MM.1S (cell line): ENCODE data around the gene NSUN6.

Experiments
- DNase-seq: peaks from one replicate; pipeline ENCODE4 v3.0.0-alpha.2; 2015
- H2AFZ ChIP-seq: fragments of 300-600 bp; sonication (generic); 2 replicates; pipeline ENCODE4 v1.6.0; 2016; ENCODE audit warnings: antibody characterized with exemption, low read length
- H3F3A ChIP-seq: fragments of 300-600 bp; sonication (generic); 2 replicates; pipeline ENCODE4 v1.6.1; 2016; ENCODE audit warnings: mild to moderate bottlenecking, antibody characterized with exemption, low read length, moderate library complexity, mixed read lengths; ENCODE audit not compliant: insufficient read depth
- H3K27ac ChIP-seq: fragments of 300-600 bp; sonication (generic); 2 replicates; pipeline ENCODE4 v1.5.1; 2016; ENCODE audit warnings: mild to moderate bottlenecking, low read length
- H3K27me3 ChIP-seq: fragments of 300-600 bp; sonication (generic); replicated peaks from 2 replicates; pipeline ENCODE4 v1.6.0; 2016; ENCODE audit warnings: low read length; ENCODE audit not compliant: insufficient read depth
- H3K36me3 ChIP-seq: fragments of 300-600 bp; sonication (generic); replicated peaks from 2 replicates; pipeline ENCODE4 v1.6.1; 2016; ENCODE audit warnings: mild to moderate bottlenecking, low read length, mixed read lengths; ENCODE audit not compliant: insufficient read depth
- H3K4me1 ChIP-seq: fragments of 300-600 bp; sonication (generic); 2 replicates; pipeline ENCODE4 v1.6.1; 2016; ENCODE audit warnings: low read length, mixed read lengths
- H3K4me2 ChIP-seq: fragments of 300-600 bp; sonication (generic); 2 replicates; pipeline ENCODE4 v1.6.0; 2016; ENCODE audit warnings: low read depth, low read length
- H3K4me3 ChIP-seq: fragments of 300-600 bp; sonication (generic); 2 replicates; pipeline ENCODE4 v1.5.1; 2016; ENCODE audit warnings: low read length, mixed read lengths
- H3K79me2 ChIP-seq: fragments of 300-600 bp; sonication (generic); 2 replicates; pipeline ENCODE4 v1.6.1; 2016; ENCODE audit warnings: mixed run types, low read length, mixed read lengths
- H3K9ac ChIP-seq: fragments of 300-600 bp; sonication (generic); 2 replicates; pipeline ENCODE4 v1.6.1; 2016; ENCODE audit warnings: low read length, mixed read lengths
- H3K9me2 ChIP-seq: fragments of 300-600 bp; sonication (generic); replicated peaks from 2 replicates; pipeline ENCODE4 v1.6.1; 2016; ENCODE audit warnings: mild to moderate bottlenecking, low read length, mixed read lengths; ENCODE audit not compliant: insufficient read depth
- H3K9me3 ChIP-seq: fragments of 300-600 bp; sonication (generic); replicated peaks from 2 replicates; pipeline ENCODE4 v1.6.1; 2016; ENCODE audit warnings: mild to moderate bottlenecking, low read length, mixed read lengths; ENCODE audit not compliant: insufficient read depth
- H4K20me1 ChIP-seq: fragments of 300-600 bp; sonication (generic); 2 replicates; pipeline ENCODE4 v1.6.1; 2016; ENCODE audit warnings: mild to moderate bottlenecking, low read length, moderate library complexity, mixed read lengths; ENCODE audit not compliant: insufficient read depth
- EZH2 ChIP-seq: fragments of 300-600 bp; sonication (generic); optimal IDR thresholded peaks from 2 replicates; pipeline ENCODE3; 2017; ENCODE audit warnings: low read depth, mild to moderate bottlenecking, antibody characterized with exemption, low read length, mixed read lengths
- EZH2phosphoT487 ChIP-seq: fragments of 300-600 bp; sonication (generic); IDR thresholded peaks from 2 replicates; pipeline ENCODE4 v1.6.1; 2018; ENCODE audit warnings: antibody characterized with exemption, low read length
- TF ChIP-seq, protein P1 (sequence below): fragments of 300-600 bp; sonication (generic); IDR thresholded peaks from 2 replicates; pipeline ENCODE4 v1.5.1; 2016; ENCODE audit warnings: antibody characterized with exemption, low read length, mixed read lengths

The NSUN6 gene

DNA sequence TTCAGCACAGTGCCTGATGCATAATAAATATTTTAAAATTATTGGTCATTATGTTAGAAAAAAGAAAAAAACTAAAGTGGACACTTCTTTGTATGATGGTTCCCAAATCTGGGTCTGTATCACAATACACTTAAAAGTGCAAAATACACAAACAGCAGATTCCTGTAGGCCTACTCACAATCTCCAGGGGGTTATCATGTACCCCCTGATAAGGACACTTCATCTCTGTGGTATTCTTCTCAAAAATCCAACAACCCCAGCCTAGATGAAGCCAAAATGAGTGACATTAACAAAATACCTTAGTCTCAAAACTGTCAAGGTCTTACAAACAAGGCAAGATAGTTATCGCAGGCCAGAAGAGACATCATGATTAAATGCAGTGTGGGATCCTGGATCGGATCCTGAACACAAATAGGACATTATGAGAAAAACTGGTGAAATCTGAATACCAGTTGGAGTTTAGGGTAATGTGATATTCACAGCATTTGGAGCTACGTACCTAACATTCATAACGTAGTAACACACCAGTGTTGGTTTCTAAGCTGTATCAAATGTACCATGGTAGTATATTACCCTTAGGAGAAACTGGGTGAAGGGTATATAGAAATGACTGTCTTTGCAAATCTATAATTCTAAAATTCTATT, 45.2 kb downstream of the NSUN6 start:
- Histone ChIP-seq H3K9ac (no peak overlapping the region), H3K27ac (no peak overlapping the region), H3F3A (no peaks in the 10 kb centered on the region; the same call in 1 of the 2 replicates), H3K4me3 (no peak overlapping the region), H3K36me3 (no peaks in the 10 kb centered on the region), H3K27me3 (no peaks in the 10 kb centered on the region), H3K9me2 (no peaks in the 10 kb centered on the region), H4K20me1 (no peaks in the 10 kb centered on the region), H3K79me2 (no peaks in the 10 kb centered on the region), H3K9me3 (no peaks in the 10 kb centered on the region), H2AFZ (no peak overlapping the region), H3K4me1 (peaks cover 8% of the 10 kb centered on the region; the same call in 1 of the 2 replicates), H3K4me2 (no peak overlapping the region)
- TF ChIP-seq EZH2phosphoT487 (no peak), EZH2 (no peak)
- TF ChIP-seq, protein P1, sequence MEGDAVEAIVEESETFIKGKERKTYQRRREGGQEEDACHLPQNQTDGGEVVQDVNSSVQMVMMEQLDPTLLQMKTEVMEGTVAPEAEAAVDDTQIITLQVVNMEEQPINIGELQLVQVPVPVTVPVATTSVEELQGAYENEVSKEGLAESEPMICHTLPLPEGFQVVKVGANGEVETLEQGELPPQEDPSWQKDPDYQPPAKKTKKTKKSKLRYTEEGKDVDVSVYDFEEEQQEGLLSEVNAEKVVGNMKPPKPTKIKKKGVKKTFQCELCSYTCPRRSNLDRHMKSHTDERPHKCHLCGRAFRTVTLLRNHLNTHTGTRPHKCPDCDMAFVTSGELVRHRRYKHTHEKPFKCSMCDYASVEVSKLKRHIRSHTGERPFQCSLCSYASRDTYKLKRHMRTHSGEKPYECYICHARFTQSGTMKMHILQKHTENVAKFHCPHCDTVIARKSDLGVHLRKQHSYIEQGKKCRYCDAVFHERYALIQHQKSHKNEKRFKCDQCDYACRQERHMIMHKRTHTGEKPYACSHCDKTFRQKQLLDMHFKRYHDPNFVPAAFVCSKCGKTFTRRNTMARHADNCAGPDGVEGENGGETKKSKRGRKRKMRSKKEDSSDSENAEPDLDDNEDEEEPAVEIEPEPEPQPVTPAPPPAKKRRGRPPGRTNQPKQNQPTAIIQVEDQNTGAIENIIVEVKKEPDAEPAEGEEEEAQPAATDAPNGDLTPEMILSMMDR = no peak
- no peak for DNase-seq

- Histone ChIP-seq H3K9ac (no peak overlapping the region), H3K4me2 (no peak overlapping the region), H4K20me1 (no peaks in the 10 kb centered on the region), H3K79me2 (no peaks in the 10 kb centered on the region), H3K4me1 (no peaks in the 10 kb centered on the region), H3K27ac (no peak overlapping the region), H3F3A (no peaks in the 10 kb centered on the region), H2AFZ (no peak overlapping the region), H3K9me2 (no peaks in the 10 kb centered on the region), H3K36me3 (no peaks in the 10 kb centered on the region), H3K9me3 (no peaks in the 10 kb centered on the region), H3K27me3 (no peaks in the 10 kb centered on the region), H3K4me3 (no peak overlapping the region)
- TF ChIP-seq EZH2phosphoT487 (no peak), EZH2 (no peak)
- TF ChIP-seq, protein P1 = no peak
- DNase-seq = no peak
Observed at GRCh38 chr10:18601321-18601720, 50.1 kb downstream of the NSUN6 start.

DNA sequence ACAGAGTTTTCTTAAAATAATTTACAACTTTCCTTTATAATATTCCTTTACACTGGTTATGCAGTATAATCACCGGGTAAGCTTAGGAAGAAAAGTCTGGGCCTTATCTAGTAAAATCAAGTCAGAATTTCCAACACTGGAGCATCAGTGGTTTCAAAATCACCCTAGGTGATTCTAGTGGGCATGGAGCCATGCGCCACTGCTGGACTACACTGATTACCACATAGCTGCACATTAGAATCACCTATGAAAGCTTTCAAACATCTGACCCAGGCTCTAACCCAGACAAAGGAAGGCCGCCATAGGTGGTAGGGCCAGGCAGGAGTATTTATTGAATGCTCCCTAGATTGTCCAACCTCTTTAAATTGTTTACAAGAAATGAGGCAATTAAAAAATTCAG, 52.0 kb downstream of the NSUN6 start:
- Histone ChIP-seq H2AFZ (no peak overlapping the region), H3K27ac (no peak overlapping the region), H3F3A (no peaks in the 10 kb centered on the region), H4K20me1 (no peaks in the 10 kb centered on the region), H3K4me3 (no peak overlapping the region), H3K36me3 (no peaks in the 10 kb centered on the region), H3K27me3 (no peaks in the 10 kb centered on the region), H3K9me3 (no peaks in the 10 kb centered on the region), H3K79me2 (no peaks in the 10 kb centered on the region), H3K9me2 (no peaks in the 10 kb centered on the region), H3K9ac (no peak overlapping the region), H3K4me1 (no peaks in the 10 kb centered on the region), H3K4me2 (no peak overlapping the region)
- TF ChIP-seq, protein P1 = no peak
- TF ChIP-seq EZH2phosphoT487 (no peak), EZH2 (no peak)
- DNase-seq = no peak
